Keratinocyte (primary cell): ENCODE measurements around the gene ASXL2. TPM values are rescaled to one million over a fixed set of nuclear protein-coding genes. Genes with fewer than 3 reads are reported as not detected.

Source experiments
- DNase-seq: peaks from one replicate; pipeline ENCODE4 v3.0.0-alpha.2; 2011; ENCODE audit warnings: low read depth, missing footprints, low spot score
- FAIRE-seq: peaks from 2 replicates; lab custom pipeline; 2011; peaks lifted over from hg19 to GRCh38; lab: Jason Lieb, UNC
- H2AFZ ChIP-seq: 2 replicates; pipeline ENCODE4 v1.6.0; 2012; ENCODE audit warnings: low read length, control low read depth, inconsistent platforms; ENCODE audit not compliant: control insufficient read depth
- H3K27ac ChIP-seq: 2 replicates; pipeline ENCODE4 v1.5.1; 2011; ENCODE audit warnings: low read length; ENCODE audit not compliant: control insufficient read depth, insufficient read depth
- H3K27me3 ChIP-seq: 3 replicates; pipeline ENCODE4 v1.6.0; 2011; ENCODE audit warnings: low read length; ENCODE audit not compliant: control insufficient read depth, insufficient read depth; ENCODE audit errors: extremely low read depth
- H3K36me3 ChIP-seq, 2 experiments: 2 replicates in 1 of 2; 3 replicates in 1 of 2; pipeline ENCODE4 v1.5.1; 2011; ENCODE audit warnings: low read length in 2 of 2, mild to moderate bottlenecking in 1 of 2; ENCODE audit not compliant: control insufficient read depth in 2 of 2, insufficient read depth in 2 of 2; ENCODE audit errors: extremely low read depth in 1 of 2
- H3K4me1 ChIP-seq: 3 replicates; pipeline ENCODE4 v1.5.1; 2011; ENCODE audit warnings: low read length; ENCODE audit not compliant: control insufficient read depth, insufficient read depth; ENCODE audit errors: extremely low read depth
- H3K4me2 ChIP-seq: 3 replicates; pipeline ENCODE4 v1.6.0; 2011; ENCODE audit warnings: low read depth, low read length; ENCODE audit not compliant: control insufficient read depth, insufficient read depth; ENCODE audit errors: extremely low read depth
- H3K4me3 ChIP-seq, 3 experiments: fragments of 200-600 bp in 1 of 3; sonication (generic) in 1 of 3; 2 replicates in 2 of 3; 3 replicates in 1 of 3; pipeline ENCODE4 v1.5.1; 2011 to 2016; ENCODE audit warnings: low read length in 3 of 3, mild to moderate bottlenecking in 3 of 3, control low read depth in 2 of 3, inconsistent platforms in 1 of 3, low read depth in 1 of 3, mixed read lengths in 1 of 3, mixed run types in 1 of 3, moderate library complexity in 1 of 3; ENCODE audit not compliant: control insufficient read depth in 2 of 3, insufficient read depth in 2 of 3; ENCODE audit errors: extremely low read depth in 1 of 3
- H3K79me2 ChIP-seq: 2 replicates; pipeline ENCODE4 v1.6.0; 2012; ENCODE audit warnings: low read length; ENCODE audit not compliant: control insufficient read depth, insufficient read depth
- H3K9ac ChIP-seq: 3 replicates; pipeline ENCODE4 v1.6.0; 2011; ENCODE audit warnings: low read length; ENCODE audit not compliant: control insufficient read depth, insufficient read depth; ENCODE audit errors: extremely low read depth
- H3K9me1 ChIP-seq: 3 replicates; pipeline ENCODE4 v1.6.0; 2011; ENCODE audit warnings: low read length; ENCODE audit not compliant: control insufficient read depth, insufficient read depth; ENCODE audit errors: extremely low read depth
- H3K9me3 ChIP-seq: 2 replicates; pipeline ENCODE4 v1.5.1; 2012; ENCODE audit warnings: low read depth, low read length; ENCODE audit not compliant: control insufficient read depth
- H4K20me1 ChIP-seq: 3 replicates; pipeline ENCODE4 v1.6.0; 2011; ENCODE audit warnings: low read length; ENCODE audit not compliant: control insufficient read depth, insufficient read depth; ENCODE audit errors: extremely low read depth
- CTCF ChIP-seq, 3 experiments: IDR thresholded peaks in 1 of 3; conservative IDR thresholded peaks in 1 of 3; optimal IDR thresholded peaks in 1 of 3; 2 replicates in 2 of 3; 3 replicates in 1 of 3; pipeline versions ENCODE3 to v1.5.1; 2011; ENCODE audit warnings: low read length in 3 of 3, mild to moderate bottlenecking in 3 of 3, moderate library complexity in 2 of 3, control low read depth in 1 of 3, inconsistent platforms in 1 of 3; ENCODE audit not compliant: insufficient read depth in 2 of 3; ENCODE audit errors: extremely low read depth in 1 of 3
- EZH2 ChIP-seq: IDR thresholded peaks from one replicate; pipeline ENCODE4 v1.6.1; 2012; ENCODE audit warnings: inconsistent platforms, mild to moderate bottlenecking, low read length, moderate library complexity
- dilution Hi-C: fragments of 300-500 bp; cut with MboI; formaldehyde crosslinking; loops from one replicate; pipeline ENCODE4 v1.7.0; 2020; ENCODE audit warnings: low sequenced_read_pairs; ENCODE audit not compliant: extremely low pct_ligation_motif_present
- polyA plus RNA-seq, 5 experiments: library from polyadenylated mRNA; depleted of rRNA in 3 of 5; stranded (reverse) in 3 of 5; stranded (forward) in 1 of 5; unstranded in 1 of 5; fragments of >200 nt; gene quantifications; 1 replicate in 1 of 5; 2 replicates in 3 of 5; 3 replicates in 1 of 5; pipeline versions ENCODE4 v1.2.1 to v1.2.3, GENCODE V29; 2011 to 2012; ENCODE audit warnings: missing spikeins in 2 of 5, low read depth in 1 of 5, low replicate concordance in 1 of 5

Gene ASXL2
- polyA plus RNA-seq, 1 donor (not counting 4 experiments of a cell fraction or from before 2014, with no cell fraction given) = 12.5 TPM

- Histone ChIP-seq H3K79me2 (no peaks in the 10 kb centered on the region), H3K4me1 (no peaks in the 10 kb centered on the region), H3K9ac (no peak overlapping the region), H3K27ac (no peak overlapping the region), H4K20me1 (no peaks in the 10 kb centered on the region), H3K9me1 (no peaks in the 10 kb centered on the region), H3K4me2 (no peak overlapping the region), H3K9me3 (no peaks in the 10 kb centered on the region), H2AFZ (no peak overlapping the region), H3K4me3 (no peak overlapping the region), H3K27me3 (no peaks in the 10 kb centered on the region), H3K36me3 (no peaks in the 10 kb centered on the region)
- dilution Hi-C loops = no loop called here
- FAIRE-seq = no peak
- DNase-seq = no peak
- TF ChIP-seq EZH2 = no peak
- no peak for TF ChIP-seq CTCF (optimal IDR thresholded peaks at IDR 0.05 in 1 of 3, IDR thresholded peaks at IDR 0.05 in 1 of 3, conservative IDR thresholded peaks at IDR 0.05 in 1 of 3; ENCODE audit: extremely low read depth in 1 of 3, insufficient read depth in 2 of 3, low read length in 3 of 3)
Measured at GRCh38 chr2:25895610-25896009, 17.3 kb upstream of the ASXL2 start.

GRCh38 chr2:25895018-25895417, 16.7 kb upstream of the ASXL2 start:
- FAIRE-seq = no peak
- TF ChIP-seq EZH2 (no peak), CTCF (optimal IDR thresholded peaks at IDR 0.05 in 1 of 3, IDR thresholded peaks at IDR 0.05 in 1 of 3, conservative IDR thresholded peaks at IDR 0.05 in 1 of 3; ENCODE audit: extremely low read depth in 1 of 3, insufficient read depth in 2 of 3, low read length in 3 of 3) (no peak)
- no peaks in the 10 kb centered on the region for H3K27me3 ChIP-seq
- no peak for DNase-seq
- dilution Hi-C loops = no loop called here
- no peaks in the 10 kb centered on the region for H3K9me3 ChIP-seq
- no peak overlapping the region for H3K4me3 ChIP-seq
- no peaks in the 10 kb centered on the region for H4K20me1 ChIP-seq
- H2AFZ ChIP-seq = no peak overlapping the region
- H3K27ac ChIP-seq = no peak overlapping the region
- no peaks in the 10 kb centered on the region for H3K4me1 ChIP-seq
- H3K36me3 ChIP-seq = no peaks in the 10 kb centered on the region
- no peaks in the 10 kb centered on the region for H3K79me2 ChIP-seq
- H3K4me2 ChIP-seq = no peak overlapping the region
- no peak overlapping the region for H3K9ac ChIP-seq
- no peaks in the 10 kb centered on the region for H3K9me1 ChIP-seq
